ENCODE results near the gene HTRA3.

Gene HTRA3

GRCh38 chr4:8308856-8309771 lies 39.6 kb downstream of the HTRA3 start:
- DNase-seq (ENCODE audit: low spot score) = no peak

- DNase-seq (ENCODE audit: low spot score) = no peak
Measured at GRCh38 chr4:8310306-8310705, 40.8 kb downstream of the HTRA3 start.

- DNase-seq (ENCODE audit: low spot score) = no peak
Measured at GRCh38 chr4:8311101-8312068, 41.8 kb downstream of the HTRA3 start.

GRCh38 chr4:8312069-8312445 lies 42.5 kb downstream of the HTRA3 start:
- DNase-seq (ENCODE audit: low spot score) = no peak

- DNase-seq (ENCODE audit: low spot score) = no peak
Measured at GRCh38 chr4:8312976-8313375, 43.4 kb downstream of the HTRA3 start.

GRCh38 chr4:8314691-8315255 lies 45.2 kb downstream of the HTRA3 start:
- DNase-seq (ENCODE audit: low spot score) = no peak

- peak; percentile 84 for DNase-seq (ENCODE audit: low spot score)
Measured at GRCh38 chr4:8315435-8316250, 46.1 kb downstream of the HTRA3 start.

- no peak for DNase-seq (ENCODE audit: low spot score)
Measured at GRCh38 chr4:8316251-8316771, 46.8 kb downstream of the HTRA3 start.

GRCh38 chr4:8316911-8317351 lies 47.4 kb downstream of the HTRA3 start:
- DNase-seq (ENCODE audit: low spot score) = no peak

GRCh38 chr4:8317474-8317873 lies 47.9 kb downstream of the HTRA3 start:
- no peak for DNase-seq (ENCODE audit: low spot score)

GRCh38 chr4:8318509-8318908 lies 49.0 kb downstream of the HTRA3 start:
- DNase-seq (ENCODE audit: low spot score) = no peak

GRCh38 chr4:8319061-8319460 lies 49.5 kb downstream of the HTRA3 start:
- no peak for DNase-seq (ENCODE audit: low spot score)

GRCh38 chr4:8319731-8320385 lies 50.3 kb downstream of the HTRA3 start:
- no peak for DNase-seq (ENCODE audit: low spot score)

- peak; percentile 17 for DNase-seq (ENCODE audit: low spot score)
Measured at GRCh38 chr4:8320386-8320750, 50.8 kb downstream of the HTRA3 start.

GRCh38 chr4:8321220-8321619 lies 51.7 kb downstream of the HTRA3 start:
- DNase-seq (ENCODE audit: low spot score) = no peak

- DNase-seq (ENCODE audit: low spot score) = no peak
Measured at GRCh38 chr4:8321771-8322170, 52.2 kb downstream of the HTRA3 start.

GRCh38 chr4:8322794-8323704 lies 53.5 kb downstream of the HTRA3 start:
- DNase-seq (ENCODE audit: low spot score) = no peak

GRCh38 chr4:8323947-8324555 lies 54.5 kb downstream of the HTRA3 start:
- DNase-seq (ENCODE audit: low spot score) = no peak

- no peak for DNase-seq (ENCODE audit: low spot score)
Measured at GRCh38 chr4:8324640-8325239, 55.2 kb downstream of the HTRA3 start.

Measured in kidney tubule cell (primary cell).